HG02678 (cell line): Measurements from ENCODE around the gene GNG13.
"Not testable (repeated sequence)": the region's sequence is repeated elsewhere in the genome, so short reads cannot be mapped to it uniquely, and the experiment has no call there.

Source experiments
- ATAC-seq: cut with Tn5 transposase; IDR thresholded peaks from one replicate; pipeline ENCODE4 v1.9.1; 2021; ENCODE audit warnings: mild to moderate bottlenecking, moderate library complexity; ENCODE audit not compliant: unreplicated experiment

Gene GNG13

DNA sequence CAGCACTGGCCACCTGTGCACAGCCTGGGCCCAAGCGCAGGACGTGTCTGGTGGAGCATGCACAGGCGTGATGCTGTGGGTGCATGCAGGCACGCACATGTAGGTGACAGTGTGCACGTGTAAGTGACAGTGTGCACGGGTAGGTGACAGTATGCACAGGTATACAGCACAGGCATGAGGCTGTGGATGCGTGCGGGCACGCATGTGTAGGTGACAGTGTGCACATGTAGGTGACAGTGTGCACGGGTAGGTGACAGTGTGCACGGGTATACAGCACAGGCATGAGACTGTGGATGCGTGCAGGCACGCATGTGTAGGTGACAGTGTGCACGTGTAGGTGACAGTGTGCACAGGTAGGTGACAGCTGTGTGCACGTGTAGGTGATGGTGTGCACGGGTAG is 20.2 kb downstream of the GNG13 start:
- no peak for ATAC-seq

DNA sequence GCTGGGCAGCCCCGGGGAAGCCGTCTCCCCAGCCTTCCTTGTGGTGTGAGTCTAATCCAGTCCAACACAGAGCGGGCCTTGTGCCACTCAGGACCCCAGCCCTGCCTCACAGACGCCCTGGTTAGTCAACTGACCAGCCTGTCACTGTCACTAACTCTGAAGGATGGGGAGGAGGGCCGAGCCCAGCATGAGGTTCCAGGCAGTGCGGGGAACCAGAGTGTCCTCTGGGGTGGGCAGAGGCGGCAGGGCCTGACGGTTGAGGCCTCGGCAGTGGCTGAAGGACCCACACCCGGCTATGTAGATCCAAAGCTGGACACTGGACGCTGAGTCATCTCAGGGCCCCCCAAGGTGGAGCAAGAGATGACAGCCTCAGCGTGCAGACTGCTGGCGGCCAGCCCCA is 21.0 kb downstream of the GNG13 start:
- no peak for ATAC-seq

DNA sequence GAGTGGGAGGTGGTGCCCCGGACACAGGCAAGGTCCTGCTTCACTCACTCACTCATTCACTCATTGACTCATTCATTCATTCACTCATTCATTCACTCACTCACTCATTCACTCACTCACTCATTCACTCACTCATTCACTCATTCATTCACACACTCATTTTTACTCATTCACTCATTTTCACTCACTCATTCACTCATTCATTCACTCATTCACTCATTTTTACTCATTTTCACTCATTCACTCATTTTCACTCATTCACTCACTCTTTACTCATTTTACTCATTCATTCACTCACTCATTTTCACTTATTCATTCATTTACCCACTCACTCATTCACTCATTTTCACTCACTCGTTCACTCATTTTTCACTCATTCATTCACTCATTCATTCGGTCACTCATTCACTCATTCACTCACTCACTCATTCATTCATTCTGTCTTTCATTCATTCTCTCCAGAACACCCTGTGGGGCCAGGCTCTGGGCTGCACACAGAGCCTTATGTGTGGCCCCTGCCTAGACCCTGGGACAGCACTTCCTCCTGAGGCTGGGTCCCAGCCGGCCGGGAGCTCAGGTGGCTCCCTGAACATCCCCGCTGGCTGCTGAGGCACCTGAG is 21.5 kb downstream of the GNG13 start:
- no peak for ATAC-seq

GRCh38 chr16:778447-778846 is 22.1 kb downstream of the GNG13 start:
- no peak for ATAC-seq

DNA sequence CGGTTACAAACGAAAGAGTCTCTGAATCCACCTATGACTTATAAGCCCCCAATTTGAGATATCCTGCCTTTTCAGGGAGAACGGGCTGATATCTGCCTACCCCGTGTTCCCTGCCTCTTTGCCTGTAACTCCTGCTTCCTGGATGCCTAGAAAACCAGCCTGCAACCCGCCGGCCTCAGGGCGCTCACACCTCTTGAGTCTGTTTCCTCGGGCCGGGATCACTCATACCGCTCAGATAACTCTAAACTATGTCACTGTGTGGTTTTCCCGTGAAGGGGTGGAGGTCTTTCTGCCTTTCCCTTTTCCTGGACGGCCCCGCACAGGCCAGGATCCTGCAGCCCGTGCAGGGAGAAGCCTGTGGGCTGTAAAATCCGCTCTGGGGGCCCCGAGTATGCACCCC is 22.7 kb downstream of the GNG13 start:
- no peak for ATAC-seq

DNA sequence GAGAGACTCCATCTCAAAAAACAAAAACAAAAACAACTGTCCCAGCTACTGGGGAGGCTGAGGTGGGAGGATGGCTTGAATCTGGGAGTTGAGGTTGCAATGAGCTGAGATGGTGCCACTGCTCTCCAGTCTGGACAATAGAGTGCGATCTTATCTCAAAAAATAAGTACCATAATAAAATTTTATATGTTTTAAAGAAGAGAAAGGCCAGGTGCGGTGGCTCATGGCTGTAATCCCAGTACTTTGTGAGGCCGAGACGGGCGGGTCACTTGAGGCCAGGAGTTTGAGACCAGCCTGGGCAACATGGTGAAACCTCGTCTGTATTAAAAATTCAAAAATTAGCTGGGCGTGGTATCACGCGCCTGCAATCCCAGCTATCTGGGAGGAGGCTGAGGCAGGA is 23.7 kb downstream of the GNG13 start:
- no peak for ATAC-seq

GRCh38 chr16:776298-776697 is 24.2 kb downstream of the GNG13 start:
- not testable (repeated sequence) for ATAC-seq

GRCh38 chr16:775236-775796 is 25.2 kb downstream of the GNG13 start:
- no peak for ATAC-seq

DNA sequence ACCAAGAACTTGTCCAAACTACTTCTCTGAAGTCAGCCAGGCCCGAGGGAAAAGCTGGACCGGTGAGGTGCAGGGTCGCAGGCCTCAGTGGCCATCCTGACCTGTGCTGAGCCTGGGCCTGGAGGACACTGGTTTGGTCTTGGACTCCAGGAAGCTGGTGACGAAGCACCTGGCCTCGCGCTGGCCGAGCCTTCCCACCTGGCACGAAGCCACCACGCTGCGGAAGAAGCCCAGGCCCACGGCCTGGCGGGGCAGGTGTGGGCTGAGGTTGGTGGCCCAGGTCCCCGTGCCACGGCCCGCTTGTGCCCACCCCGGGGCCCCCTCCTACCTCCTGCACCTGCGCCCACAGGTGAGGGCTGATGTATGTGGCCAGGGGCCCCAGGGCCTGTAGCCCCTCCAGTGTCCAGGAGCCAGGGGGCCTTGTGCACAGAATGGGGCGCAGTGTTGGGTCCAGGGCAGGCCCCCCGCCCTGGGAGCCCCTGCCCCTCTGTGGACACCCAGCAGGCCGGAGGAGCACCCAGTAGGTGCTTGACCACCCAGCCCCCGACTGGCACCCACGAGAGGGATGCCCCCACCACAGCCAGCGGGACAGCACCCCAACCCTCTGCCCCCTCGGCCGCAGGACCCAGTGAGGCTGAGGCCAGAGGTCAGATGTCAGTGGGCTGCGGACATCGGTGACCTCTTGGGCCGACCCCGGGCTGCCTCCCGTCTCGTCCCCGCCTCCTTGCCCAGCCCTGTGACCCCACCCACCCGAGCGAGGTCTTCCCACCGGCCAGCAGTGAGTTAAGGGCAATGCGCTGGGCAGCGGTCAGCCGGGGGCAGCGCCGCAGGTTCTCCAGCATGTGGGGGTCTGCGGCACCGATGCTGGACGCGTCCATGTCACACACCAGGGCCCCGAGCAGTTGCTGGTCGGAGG is 26.2 kb downstream of the GNG13 start:
- ATAC-seq = no peak

DNA sequence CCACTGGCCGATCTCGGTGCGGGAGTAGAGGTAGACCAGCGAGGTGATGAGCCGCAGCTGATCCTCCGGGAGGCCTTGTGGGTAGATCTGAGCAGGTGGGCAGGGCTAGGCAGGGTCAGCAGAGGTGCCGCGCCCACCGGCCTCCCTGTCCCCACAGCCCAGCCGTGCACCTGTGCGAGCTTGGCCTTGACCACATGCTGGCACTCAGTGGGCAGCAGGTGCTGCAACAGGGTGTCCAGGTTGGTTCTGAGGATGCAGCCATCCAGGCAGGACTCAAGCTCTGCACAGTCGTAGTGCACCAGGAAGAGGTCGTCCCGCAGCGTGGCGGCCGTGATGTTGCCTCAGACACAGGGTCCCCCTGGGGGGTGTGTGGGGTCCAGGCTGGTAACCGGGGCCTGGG is 27.6 kb downstream of the GNG13 start:
- ATAC-seq = no peak

GRCh38 chr16:770411-770810 is 30.1 kb downstream of the GNG13 start:
- no peak for ATAC-seq

DNA sequence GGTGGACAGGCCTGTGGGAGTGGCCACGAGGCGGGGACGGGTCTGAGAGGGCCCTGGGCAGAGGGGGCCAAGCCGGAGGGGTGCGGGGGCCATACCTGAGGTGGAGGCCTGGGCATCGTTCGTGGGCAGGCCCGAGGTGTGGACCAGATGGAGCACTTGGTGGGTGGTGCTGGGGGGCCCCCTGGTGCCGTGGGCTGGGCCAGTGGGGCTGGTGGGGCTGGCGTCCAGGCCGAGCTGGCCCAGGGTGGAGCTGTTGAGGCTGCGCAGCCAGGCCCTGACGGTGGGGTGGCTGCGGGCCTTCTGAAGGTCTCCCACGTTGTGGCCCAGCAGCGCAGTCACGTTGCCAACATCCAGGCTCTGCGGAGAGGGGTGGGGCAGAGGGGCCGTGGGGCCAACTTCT is 30.6 kb downstream of the GNG13 start:
- ATAC-seq = no peak

DNA sequence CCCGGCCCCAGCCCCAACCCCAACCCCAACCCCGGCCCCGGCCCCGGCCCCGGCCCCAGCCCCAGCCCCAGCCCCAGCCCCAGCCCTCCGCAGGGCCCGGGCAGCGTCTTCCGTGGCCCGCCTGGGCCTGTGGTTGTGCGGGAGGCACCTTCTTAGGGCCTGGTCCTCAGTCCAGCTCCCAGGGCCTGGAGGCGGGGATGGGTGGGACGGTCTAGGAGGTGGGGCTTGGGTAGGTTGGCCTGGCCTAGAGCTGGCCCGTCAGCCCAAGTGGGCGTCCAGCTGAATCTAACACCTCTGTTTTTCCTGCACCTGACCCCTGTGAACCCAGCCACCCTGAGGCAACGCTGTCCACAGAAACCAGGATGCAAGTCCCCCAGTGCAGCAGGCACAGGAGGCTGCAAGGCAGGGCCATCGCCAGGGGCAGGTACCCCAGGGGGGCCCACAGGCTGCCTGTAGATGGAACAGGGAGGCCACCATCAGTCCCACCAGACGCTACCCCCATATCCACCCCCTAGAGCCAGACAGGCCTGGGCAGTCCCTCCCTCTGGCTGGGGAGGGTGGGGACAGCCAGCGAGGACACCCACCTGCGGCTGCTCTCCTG is 31.2 kb downstream of the GNG13 start:
- ATAC-seq = no peak

- ATAC-seq = no peak
Observed at GRCh38 chr16:768428-768827, 32.1 kb downstream of the GNG13 start.

DNA sequence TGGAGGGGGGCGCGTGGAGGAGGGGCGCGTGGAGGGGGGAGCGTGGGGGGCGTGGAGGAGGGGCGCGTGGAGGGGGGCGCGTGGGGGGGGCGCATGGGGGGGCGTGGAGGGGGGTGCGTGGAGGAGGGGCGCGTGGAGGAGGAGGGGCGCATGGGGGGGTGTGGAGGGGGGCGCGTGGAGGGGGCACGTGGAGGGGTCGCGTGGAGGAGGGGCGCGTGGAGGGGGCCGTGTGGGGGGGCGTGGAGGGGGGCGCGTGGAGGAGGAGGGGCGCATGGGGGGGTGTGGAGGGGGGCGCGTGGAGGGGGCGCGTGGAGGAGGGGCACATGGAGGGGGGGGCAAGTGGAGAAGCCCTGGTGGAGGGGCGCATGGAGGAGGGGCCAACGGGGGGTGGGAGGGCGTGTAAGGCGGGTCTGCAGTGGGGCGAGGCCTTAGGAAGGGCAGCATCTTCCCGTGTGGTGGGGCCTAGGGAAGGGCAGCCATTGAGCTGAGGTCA is 32.7 kb downstream of the GNG13 start:
- ATAC-seq = no peak

GRCh38 chr16:766820-767640 is 33.5 kb downstream of the GNG13 start:
- no peak for ATAC-seq

DNA sequence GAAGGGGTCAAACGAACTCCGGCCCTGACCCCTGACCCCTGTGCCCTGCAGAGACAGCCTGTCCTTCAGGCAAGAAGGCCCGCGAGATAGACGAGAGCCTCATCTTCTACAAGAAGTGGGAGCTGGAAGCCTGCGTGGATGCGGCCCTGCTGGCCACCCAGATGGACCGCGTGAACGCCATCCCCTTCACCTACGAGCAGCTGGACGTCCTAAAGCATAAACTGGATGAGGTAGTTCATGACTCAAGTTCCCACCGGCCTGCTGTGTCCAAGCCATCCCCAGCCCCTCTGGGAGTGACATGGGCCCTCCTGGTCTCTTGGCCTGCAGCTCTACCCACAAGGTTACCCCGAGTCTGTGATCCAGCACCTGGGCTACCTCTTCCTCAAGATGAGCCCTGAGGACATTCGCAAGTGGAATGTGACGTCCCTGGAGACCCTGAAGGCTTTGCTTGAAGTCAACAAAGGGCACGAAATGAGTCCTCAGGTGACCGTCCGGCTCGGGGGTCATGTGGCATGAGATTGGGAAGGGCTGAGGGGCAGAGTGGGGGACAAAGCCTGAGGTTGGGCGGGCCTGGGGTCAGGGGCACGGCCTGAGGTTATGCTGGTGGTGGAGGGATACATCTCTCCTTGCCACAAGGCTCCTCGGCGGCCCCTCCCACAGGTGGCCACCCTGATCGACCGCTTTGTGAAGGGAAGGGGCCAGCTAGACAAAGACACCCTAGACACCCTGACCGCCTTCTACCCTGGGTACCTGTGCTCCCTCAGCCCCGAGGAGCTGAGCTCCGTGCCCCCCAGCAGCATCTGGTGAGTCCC is 34.3 kb downstream of the GNG13 start:
- no peak for ATAC-seq

DNA sequence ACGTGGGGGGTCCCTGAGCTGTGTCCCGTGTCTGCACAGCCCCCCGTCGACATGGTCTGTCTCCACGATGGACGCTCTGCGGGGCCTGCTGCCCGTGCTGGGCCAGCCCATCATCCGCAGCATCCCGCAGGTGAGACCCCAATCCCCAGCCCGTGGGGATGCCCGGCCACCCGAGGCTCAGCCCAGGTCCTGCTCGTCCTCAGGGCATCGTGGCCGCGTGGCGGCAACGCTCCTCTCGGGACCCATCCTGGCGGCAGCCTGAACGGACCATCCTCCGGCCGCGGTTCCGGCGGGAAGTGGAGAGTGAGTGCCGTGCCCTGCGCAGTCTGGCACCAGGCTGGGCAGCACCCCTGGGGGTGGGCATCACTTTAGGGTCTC is 35.1 kb downstream of the GNG13 start:
- no peak for ATAC-seq

DNA sequence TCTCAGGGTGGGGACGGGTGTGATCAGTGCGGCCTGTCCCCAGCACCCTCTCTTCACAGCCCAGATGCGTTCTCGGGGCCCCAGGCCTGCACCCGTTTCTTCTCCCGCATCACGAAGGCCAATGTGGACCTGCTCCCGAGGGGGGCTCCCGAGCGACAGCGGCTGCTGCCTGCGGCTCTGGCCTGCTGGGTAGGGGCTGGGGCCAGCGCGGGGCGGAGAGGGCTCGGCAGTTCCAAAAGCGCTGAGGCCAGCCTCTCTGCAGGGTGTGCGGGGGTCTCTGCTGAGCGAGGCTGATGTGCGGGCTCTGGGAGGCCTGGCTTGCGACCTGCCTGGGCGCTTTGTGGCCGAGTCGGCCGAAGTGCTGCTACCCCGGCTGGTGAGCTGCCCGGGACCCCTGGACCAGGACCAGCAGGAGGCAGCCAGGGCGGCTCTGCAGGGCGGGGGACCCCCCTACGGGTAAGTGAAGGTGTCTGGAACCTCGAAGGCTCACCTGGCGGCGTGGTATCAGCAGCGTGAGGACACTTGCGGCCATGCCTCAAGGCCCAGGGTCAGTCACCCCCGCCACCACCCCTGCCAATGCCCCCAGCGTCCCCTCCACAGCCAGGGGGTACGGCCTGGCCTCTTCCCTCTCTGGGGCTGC is 35.6 kb downstream of the GNG13 start:
- no peak for ATAC-seq
